Thyroid gland (tissue), 4 donors: ENCODE results near the gene DDX42.
"Not testable (repeated sequence)": the region's sequence is repeated elsewhere in the genome, so short reads cannot be mapped to it uniquely, and the experiment has no call there.

Source experiments
- CTCF ChIP-seq, 6 experiments: fragments of 200-600 bp in 3 of 6; fragments of 450-650 bp in 3 of 6; sonication (generic) in 3 of 6; IDR thresholded peaks; one replicate each; pipeline ENCODE4 v1.5.1; 2016 to 2019; ENCODE audit warnings: antibody characterized with exemption in 6 of 6, mild to moderate bottlenecking in 2 of 6, inconsistent platforms in 1 of 6, moderate library complexity in 1 of 6
- POLR2A ChIP-seq, 2 donors: fragments of 450-650 bp; IDR thresholded peaks; one replicate each; pipeline ENCODE4 v1.6.1; 2017; ENCODE audit warnings: antibody characterized with exemption in 2 of 2, mild to moderate bottlenecking in 2 of 2, moderate library complexity in 1 of 2

- TF ChIP-seq CTCF, POLR2A (IDR thresholded peaks at IDR 0.05): not testable (repeated sequence)
Measured at GRCh38 chr17:63866625-63867024, 92.7 kb downstream of the DDX42 start.
